ENCODE measurements around the gene PRRX2.
A peak's percentile ranks its signal among the peaks of the same experiment; 100 is the strongest.
"Not testable (repeated sequence)": the region's sequence is repeated elsewhere in the genome, so short reads cannot be mapped to it uniquely, and the experiment has no call there.

PRRX2 gene

DNA sequence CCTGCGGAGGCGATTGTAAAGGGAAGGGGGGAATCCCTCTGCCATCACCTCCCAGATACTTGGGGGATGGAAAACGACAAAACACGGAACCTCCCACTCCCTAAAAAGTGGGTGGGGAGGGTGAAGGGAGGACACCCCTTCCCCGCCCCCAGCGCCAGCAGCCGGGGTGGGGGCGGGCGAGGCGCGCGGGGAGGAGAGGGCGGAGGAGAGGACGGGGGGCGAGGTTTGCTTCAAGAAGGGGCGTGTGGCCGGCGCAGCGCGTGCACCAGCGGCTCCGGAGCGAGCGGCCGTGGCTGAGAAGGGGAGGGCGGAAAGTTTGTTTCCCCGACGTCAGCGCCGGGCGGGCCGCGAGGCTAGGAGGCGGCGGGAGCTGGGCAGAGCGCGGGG, at the start of gene PRRX2:
TSS of gene PRRX2 (plus strand) at position 259 of the 387 bp plus-strand sequence. CDS start 221 bp downstream, outside the sequence.
- no peak for DNase-seq (ENCODE audit: low read depth)

DNA sequence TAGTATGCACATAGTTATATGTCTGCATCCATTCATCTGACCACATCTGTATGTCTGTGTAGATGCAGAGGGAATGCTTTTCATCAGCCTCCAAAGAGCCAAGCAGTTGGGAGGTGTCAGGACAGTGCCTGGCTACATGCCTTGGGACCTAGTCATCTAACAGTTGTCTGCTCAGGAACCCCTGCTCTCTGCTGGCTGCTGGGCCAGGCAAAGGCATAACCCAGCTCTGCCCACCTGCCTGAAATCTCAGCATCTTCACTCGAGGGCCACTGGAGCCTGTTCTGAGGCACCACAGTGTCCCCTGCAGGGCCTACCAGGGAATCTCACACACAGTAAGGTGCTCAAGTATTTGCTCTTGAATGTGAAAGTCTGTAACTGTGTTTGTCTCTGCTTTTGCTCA, 48.3 kb upstream of the PRRX2 start:
- DNase-seq (ENCODE audit: low read depth), result peak; percentile 53

DNA sequence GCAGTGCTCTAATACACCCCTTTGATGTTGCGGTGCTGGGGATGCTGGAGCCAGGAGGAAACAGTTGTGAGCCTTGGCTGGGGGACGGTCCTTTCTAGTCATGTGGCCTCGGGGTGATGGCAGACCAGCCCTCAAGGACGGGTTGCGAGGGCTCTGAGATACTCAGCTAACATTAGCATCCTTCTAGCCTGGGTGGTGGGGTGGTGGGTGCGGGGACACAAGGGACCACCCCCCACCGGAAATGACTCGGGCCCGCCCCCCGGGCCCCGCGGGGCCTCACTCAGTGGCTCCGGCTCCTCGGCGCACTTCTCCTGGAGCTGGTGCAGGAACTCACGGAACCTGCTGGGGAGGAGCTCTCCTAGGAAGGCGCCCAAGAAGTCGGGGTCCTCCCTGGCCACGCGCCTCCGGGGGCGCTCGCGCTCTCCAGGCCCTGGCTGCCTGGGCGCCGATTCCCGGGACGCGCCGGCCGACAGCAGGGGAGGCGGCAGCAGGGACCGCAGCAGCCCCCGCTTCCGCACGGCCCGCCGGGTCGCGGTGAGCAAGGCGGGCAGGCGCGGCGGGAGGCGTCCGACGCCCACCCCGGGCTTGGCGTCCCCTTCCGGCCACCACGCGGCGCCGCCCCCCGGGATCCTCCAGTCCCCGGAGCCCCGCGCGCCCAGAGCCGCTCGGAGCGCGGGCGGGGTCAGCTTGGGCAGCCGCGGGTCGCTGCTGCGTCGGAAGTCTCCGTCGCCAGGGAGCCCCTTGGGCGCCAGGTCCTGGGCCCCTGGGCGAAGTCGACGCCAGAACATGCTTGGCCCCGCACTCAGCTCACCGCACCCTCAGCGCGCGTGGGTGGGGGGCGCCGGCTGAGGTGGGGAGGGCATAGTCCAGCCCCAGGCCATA, 45.4 kb upstream of the PRRX2 start:
- DNase-seq (ENCODE audit: low read depth), result no peak

DNA sequence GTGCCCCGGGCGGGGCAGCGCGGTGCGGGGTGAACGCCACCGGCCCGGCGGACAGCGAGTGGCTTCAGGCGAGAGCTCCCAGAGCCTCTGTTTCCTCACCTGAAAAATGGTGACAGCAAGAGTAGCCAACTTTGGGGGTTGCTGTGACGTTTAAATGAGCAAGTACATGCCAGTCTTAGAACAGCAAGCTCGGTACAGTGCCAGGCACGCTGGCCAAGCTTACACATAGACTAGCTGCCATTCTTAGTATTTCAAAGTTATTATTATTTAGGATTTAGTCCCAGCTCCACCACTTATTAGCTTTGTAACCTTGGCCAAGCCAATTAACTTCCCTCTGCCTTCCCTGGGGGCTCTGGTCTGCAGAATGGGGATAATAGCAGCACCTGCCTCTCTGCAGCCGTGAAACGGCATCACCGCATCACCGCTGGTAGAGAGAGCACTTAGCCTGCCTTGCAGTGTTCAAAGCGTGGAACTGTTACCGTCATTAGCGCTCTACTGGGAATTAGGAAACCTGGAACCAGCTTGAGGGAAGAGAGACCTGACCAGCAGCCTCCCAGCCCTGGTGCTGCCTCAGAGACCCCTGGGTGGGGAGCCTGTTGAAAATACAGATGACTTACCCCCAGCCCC, 44.7 kb upstream of the PRRX2 start, which contains the start of gene C9orf50:
TSS of gene C9orf50 (minus strand) at position 433 of the 627 bp plus-strand sequence. CDS start 527 bp downstream, outside the sequence.
- no peak for DNase-seq (ENCODE audit: low read depth)

DNA sequence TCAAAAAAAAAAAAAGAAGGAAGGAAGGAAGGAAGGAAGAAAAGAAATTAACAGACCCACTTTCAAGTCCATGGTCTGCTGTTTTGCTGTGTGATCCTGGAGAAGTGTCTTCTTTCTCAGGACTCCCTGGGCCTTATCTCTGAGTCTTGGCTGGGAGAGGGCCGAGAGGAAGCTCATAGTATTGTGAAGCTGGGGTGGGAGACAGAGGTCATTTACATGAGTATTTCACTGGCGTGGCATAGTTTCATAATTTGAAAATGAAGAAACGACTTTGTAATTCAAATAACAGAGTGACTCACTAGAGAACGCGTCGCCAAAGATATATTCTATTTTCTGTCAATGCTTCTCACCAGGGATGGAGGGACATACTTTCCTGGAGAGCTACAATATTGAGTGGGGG, 42.1 kb upstream of the PRRX2 start:
- DNase-seq (ENCODE audit: low read depth), result peak; percentile 65

DNA sequence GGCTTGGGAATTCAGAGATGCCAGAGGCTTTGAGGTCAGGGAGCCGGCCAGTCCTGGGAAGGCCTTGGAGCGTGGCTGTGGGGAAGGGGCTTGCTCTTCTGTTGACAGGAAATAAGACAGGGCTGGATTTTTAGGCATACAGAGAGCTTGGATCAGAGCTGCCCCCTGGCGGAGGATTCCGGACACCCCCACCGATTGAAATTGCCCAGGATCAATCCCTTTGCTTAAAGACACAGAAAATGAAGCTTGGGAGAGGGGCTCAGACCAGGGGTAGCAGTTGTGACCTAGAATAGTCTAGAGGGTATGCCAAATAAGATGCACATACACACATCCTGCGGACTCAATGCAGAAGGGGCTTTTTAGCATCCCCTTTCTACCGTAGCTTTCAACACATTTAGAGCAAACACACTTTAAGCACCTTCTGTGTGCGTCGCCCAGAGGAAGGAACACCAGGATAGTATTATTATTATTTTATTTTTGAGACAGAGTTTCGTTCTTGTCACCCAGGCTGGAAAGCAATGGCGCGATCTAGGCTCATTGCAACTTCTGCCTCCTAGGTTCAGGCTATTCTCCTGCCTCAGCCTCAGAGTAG, 41.2 kb upstream of the PRRX2 start:
- DNase-seq (ENCODE audit: low read depth), result peak; percentile 32

DNA sequence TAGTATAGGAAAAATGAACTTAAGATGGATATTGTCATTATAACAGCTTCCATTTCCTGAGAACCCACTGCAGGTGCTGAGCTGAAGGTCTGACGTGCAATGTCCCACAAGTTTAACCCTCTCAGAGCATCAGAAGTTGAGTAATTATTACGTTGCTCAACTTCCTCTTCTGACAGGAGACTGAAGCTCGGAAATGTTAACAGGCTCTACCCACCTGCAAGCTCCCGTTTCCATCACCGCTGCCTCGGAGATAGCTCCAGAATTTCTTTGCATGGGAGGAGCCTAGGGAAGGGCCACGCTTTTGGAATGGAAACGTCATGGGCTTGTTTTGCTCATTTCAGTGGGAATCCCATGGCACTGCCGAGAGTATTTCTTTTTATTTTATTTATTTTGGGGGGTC, 40.5 kb upstream of the PRRX2 start:
- DNase-seq (ENCODE audit: low read depth), result peak; percentile 77

DNA sequence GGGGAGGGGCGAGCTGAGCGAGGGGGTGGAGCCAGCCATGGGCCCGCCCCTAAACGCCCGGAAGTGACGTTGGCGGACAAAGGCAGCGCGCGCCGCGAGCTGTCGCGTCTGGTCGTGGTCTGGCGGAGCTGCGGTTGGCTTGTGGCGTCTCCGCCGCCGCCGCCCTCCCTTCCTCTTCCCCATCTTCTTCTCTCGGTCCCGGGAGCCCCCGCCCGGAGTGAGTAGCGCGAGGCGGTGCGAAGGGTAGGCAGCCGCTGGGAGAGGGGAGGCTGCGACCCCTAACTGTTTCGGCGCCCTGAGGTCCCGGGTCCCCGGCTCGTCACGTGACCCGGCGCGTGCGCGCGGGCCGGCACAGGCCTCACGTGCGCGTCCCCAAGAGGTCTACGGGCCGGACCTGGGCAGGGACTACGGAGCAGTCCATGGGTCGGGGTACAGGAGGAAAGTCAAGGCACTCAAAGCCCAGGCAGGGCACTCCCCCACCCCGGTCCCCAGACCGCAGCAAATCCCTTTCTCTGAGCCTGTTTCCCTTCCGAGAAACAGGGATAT, 39.3 kb upstream of the PRRX2 start, which contains the start of gene NTMT1:
TSS of gene NTMT1 (plus strand) at position 85 of the 546 bp plus-strand sequence. CDS start 6,541 bp downstream, outside the sequence.
- DNase-seq (ENCODE audit: low read depth), result peak; percentile 62

DNA sequence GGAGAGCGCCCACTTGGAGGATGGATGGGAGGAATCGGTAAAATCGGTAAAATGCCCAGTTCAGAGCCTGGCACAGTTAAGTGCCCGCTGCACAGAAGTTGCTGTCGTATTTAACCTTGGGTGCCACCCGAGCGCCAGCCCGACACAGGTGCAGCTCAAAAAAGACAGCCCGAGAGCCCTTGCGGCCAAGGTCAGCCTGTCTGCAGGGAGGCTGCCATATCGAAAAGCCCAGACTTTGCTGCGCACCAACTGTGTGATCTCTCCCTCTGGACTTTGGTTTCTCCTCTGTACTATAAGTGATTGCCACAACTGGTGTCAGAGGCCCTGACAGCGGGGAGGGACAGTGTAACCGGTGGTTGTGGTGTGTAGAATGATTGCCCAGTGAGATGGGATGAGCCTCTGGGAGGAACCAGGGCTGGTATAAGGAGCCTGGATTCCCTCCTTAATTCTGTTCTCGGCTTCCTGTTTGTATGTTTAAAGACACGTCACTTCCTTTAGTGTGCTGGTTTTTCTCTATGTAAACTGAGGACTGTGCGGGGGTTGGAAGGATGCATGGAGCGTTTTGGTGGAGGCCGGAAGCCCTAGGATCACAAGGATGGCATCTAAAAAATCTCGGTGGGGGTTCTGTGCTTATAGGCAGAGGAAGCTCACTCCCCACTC, 38.7 kb upstream of the PRRX2 start:
- peak; percentile 74 for DNase-seq (ENCODE audit: low read depth)

DNA sequence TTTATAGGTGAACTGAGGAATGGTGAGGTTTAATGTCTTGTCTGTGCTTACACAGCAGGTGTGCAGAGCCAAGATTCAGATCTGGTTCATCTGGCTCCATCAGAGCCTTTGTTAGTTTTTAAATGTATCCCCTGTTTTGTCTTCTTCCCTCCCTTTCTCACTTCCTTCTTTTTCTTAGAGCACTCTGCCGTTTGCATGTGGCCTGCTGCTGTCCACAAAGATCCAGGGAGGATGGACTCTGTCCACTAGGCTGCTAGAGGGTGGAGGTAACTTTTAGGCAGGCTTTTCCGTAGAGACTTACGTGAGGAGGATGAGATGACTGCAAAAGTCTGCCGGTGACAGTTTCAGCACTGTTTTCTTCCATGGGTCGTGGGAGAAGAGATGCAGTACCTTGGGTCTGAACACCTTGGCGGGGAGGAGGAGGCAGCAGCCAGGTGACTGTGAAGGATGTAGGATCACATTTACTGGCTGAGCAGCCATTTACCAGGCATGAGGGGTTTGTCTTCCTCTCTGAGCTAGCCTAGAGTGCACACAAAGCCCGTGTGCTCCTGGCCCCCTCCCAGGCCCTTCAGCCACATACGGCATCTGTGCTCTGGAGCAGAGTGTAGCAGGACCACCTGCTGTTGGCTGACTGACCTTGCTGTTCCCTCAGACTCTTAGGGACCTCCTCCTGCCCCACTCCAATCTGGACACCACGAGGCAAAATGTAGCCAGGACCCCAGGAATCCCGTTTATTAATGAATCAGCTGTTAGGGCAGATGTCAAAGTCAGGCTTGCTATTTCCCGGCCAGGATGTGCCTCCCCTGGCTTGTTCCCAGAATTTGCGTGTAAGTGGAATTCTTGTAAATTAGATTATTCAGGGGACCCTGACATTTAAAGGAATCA, 37.6 kb upstream of the PRRX2 start:
- DNase-seq (ENCODE audit: low read depth), result no peak

DNA sequence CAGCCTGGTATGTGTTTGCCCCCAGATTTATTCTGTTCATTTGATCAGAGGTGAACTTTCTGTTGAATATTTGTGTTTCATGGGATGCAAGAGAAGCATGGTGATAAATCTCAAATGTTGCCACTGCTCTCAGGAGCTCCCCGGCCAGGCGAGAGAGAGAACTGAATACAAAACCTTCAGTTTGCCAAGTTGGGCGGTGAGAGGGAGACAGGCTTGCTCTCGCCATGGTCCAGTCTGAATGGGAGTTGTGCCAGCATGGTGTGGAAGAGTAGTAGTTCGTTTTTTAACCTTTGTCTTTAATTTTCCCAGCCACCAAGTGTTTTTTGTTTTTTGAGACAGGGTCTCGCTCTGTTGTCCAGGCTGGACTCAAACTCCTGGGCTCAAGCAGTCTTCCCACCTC, 36.7 kb upstream of the PRRX2 start:
- no peak for DNase-seq (ENCODE audit: low read depth)

DNA sequence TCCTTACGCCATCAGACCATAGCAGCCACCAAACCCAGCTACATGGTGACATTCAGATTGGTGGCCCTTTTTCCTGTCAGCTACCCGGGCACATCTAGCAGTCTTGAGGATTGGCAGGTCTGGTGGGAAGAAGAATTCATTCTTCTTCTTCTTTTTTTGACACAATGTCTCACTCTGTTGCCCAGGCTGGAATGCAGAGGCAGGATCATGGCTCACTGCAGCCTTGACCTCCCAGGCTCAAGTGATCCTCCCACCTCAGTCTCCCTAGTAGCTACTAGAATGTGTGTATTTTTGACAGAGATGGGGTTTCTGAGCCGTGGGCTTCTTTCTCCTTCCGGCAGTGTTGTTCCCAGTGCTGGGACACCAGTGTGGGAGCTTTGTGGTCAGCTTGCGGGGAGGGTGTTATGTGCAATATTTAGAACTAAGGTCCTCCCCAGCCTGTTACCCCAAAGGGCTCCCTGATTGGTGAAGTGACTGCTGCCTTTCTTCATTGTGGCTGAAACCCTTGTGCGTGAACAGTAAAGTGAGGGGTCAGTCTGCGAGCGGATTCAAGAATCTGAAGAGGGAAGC, 36.1 kb upstream of the PRRX2 start:
- no peak for DNase-seq (ENCODE audit: low read depth)

DNA sequence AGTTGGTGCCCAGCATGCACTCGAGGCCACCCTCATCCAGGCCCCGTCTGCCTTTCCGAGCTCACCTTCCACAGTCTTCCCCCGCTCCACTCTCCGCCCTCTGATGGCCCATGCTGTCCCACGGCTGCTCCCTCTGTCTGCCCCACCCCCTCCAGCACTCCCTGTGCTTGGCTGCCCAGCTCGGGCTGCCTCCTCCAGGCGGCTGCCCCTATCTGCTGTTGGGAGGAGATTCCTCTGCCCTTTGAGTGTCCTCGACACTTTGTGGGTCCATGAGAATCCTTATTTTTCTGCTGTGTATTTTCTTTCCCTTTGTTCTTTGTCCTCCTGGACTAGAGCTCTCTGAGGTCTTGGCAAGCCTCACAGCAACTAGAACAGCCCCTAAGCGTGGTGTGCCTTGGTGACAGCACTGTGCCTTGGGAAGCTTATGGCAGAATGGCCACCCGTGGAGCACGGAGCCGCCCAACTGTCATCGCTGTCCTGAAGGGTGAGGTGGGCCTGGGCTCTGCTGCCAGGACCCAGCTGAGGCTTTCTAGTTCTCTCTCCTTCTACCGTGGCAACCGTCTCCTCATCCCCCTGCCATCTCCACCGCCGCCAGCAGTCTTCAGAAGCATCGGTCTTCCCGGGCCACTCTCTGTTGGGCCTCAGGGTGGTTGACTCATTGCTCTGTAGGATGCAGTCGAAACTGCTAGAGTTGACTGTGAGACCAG, 34.3 kb upstream of the PRRX2 start:
- no peak for DNase-seq (ENCODE audit: low read depth)

DNA sequence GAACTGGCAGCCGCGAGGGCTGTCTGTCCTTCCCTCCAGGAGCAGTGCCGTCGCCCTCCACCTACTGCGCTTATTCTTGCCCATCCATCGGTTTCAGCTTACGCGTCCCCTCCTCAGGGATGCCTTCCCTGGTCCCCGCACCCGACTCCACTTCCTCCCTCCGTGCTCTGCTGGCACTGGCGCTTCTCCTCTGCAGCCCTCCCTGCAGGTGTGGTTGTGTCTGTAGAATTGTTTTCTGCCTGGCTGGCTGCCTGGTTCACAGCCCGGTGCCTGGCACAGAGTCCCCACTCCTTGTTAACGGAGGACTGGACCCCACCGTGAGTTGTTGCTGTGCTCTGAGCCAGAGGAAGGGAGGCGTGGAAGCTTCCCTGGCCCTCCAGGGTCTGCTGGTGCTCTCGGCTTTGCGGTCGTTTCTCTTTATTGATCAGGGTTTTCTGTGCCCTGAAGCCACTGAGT, 33.7 kb upstream of the PRRX2 start:
- DNase-seq (ENCODE audit: low read depth), result no peak

DNA sequence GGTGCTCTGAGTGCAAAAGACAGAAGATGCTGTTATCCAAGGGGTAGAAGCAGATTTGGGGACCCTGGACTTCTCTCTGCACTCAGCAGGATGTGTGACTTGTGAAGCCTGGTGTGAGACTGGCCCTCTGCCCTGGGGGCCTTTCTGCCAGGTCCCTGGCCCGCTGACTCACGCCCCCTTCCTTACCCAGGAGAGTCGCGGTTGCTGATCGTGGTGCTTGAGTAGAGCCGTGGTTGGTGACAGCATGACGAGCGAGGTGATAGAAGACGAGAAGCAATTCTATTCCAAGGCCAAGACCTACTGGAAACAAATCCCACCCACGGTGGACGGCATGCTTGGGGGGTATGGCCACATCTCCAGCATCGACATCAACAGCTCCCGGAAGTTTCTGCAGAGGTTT, 33.0 kb upstream of the PRRX2 start:
- DNase-seq (ENCODE audit: low read depth), result no peak

DNA sequence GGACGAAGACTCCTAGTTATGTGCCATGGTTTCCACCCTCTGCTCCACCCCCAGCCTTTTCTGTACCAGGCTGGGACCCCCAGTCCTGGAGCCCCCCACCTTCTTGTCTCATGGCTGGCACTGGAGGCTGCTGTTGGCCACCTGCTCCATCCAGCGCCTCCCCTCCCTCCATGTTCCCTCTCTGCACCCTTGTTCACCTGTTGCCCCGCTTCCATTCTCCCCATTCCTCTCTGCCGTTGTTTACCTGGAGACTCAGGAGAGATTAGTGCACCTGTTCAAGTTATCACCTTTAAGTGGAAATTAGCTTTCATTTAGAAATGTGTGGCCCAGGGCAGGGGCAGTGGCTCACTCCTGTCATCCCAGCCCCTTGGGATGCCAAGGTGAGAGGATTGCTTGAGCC, 32.2 kb upstream of the PRRX2 start:
- DNase-seq (ENCODE audit: low read depth), result no peak

DNA sequence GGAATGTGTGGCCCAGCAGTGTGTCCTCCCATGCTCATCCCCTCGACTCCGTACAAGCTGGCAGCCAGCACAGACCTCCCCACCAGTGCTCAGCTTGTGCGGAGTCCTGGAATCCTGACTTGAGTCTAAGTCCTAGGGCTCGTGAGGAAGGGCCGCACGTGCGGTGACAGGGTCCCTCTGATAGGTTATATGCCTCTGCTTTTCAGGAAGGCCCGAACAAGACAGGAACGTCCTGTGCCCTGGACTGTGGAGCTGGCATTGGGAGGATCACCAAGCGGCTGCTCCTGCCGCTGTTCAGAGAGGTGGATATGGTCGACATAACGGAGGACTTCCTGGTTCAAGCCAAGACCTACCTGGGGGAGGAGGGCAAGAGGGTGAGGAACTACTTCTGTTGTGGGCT, 31.6 kb upstream of the PRRX2 start:
- DNase-seq (ENCODE audit: low read depth), result no peak

DNA sequence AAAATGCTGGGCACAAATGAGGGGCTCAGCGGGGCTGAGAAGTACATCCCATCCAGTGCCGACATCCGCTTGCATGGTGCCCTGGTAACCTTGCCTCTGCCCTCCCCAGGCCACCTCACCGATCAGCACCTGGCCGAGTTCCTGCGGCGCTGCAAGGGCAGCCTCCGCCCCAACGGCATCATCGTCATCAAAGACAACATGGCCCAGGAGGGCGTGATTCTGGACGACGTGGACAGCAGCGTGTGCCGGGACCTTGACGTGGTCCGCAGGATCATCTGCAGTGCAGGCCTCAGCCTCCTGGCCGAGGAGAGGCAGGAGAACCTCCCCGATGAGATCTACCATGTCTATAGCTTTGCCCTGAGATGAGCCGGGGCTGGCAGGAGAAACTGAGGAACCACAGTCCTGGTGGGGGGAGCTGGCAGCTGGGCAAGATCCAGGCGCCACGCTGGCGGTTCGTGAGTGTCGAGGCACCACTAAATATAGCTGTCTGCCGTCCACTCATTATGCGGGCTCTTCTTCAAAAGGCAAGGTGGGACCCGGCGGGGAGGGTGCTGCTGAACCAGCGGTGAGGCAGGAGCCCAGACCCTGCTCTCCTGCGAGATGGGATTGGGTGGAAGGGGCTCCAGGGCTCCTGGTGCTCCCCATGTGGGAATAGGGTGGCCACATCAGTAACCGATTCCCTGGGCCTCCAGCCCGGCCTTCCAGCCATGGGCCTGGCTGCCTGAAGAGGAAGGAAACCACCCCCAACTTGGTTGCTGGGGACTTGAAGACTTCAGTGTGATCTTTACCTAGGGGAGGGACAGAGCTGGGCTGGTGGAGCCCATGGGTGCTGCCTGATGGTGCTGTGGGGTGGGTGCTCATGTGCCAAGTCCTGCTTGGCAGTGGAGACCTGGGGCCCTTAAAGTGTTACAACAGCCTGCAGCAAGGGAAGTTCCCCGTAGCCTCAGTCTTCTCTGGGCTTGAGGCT, 30.1 kb upstream of the PRRX2 start:
- no peak for DNase-seq (ENCODE audit: low read depth)

DNA sequence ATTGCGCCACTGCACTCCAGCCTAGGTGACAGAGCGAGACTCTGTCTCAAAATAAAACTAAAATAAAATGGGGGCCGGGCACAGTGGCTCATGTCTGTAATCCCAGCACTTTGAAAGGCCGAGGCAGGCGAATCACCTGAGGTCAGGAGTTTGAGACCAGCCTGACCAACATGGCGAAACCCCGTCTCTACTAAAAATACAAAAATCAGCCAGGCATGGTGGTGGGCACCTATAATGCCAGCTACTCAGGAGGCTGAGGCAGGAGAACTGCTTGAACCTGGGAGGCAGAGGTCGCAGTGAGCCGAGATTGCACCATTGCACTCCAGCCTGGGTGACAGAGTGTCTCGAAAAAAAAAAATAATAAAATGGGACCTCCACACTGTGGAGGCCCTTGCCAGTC, 29.1 kb upstream of the PRRX2 start:
- not testable (repeated sequence) for DNase-seq (ENCODE audit: low read depth)
